Tibial nerve (tissue), 4 donors: ENCODE measurements around the gene TRPV6. TPM values are rescaled to one million over a fixed set of nuclear protein-coding genes. Genes with fewer than 3 reads are reported as not detected.

Experiments
- DNase-seq, 2 donors: peaks; one replicate each; pipeline ENCODE4 v3.0.0-alpha.2; 2019; ENCODE audit warnings: low spot score in 2 of 2
- H3K27ac ChIP-seq, 4 donors: fragments of 200-600 bp; sonication (generic) in 3 of 4; one replicate each; pipeline ENCODE4 v1.5.1; 2017 to 2019; ENCODE audit warnings: mild to moderate bottlenecking in 1 of 4
- H3K27me3 ChIP-seq, 2 donors: fragments of 200-600 bp; sonication (generic) in 1 of 2; one replicate each; pipeline versions ENCODE4 v1.5.1 to v1.6.0; 2017 to 2019
- H3K36me3 ChIP-seq, 3 donors: fragments of 200-600 bp; sonication (generic); one replicate each; pipeline ENCODE4 v1.5.1; 2018 to 2019
- H3K4me1 ChIP-seq, 4 donors: fragments of 200-600 bp; sonication (generic) in 3 of 4; one replicate each; pipeline ENCODE4 v1.5.1; 2017 to 2019
- H3K4me3 ChIP-seq, 4 donors: fragments of 200-600 bp; sonication (generic) in 3 of 4; one replicate each; pipeline ENCODE4 v1.5.1; 2017 to 2019; ENCODE audit warnings: mild to moderate bottlenecking in 1 of 4, moderate library complexity in 1 of 4
- H3K9me3 ChIP-seq, 4 donors: fragments of 200-600 bp; sonication (generic) in 3 of 4; one replicate each; pipeline ENCODE4 v1.5.1; 2017 to 2019
- CTCF ChIP-seq, 5 experiments: fragments of 200-600 bp in 3 of 5; fragments of 450-650 bp in 2 of 5; sonication (generic) in 3 of 5; IDR thresholded peaks; one replicate each; pipeline ENCODE4 v1.5.1; 2016 to 2019; ENCODE audit warnings: antibody characterized with exemption in 5 of 5, mild to moderate bottlenecking in 3 of 5, moderate library complexity in 2 of 5
- EP300 ChIP-seq, 2 donors: sonication (generic); formaldehyde crosslinking; IDR thresholded peaks; one replicate each; pipeline ENCODE4 v1.6.1; 2017; ENCODE audit warnings: antibody characterized with exemption in 2 of 2, mild to moderate bottlenecking in 1 of 2
- POLR2A ChIP-seq, 2 donors: fragments of 450-650 bp; IDR thresholded peaks; one replicate each; pipeline ENCODE4 v1.6.1; 2017; ENCODE audit warnings: antibody characterized with exemption in 2 of 2, mild to moderate bottlenecking in 2 of 2, moderate library complexity in 2 of 2
- WGBS, 2 donors: methylation state at CpG; one replicate each; pipeline ENCODE4 v1.1.5; 2018; 5-methylcytosine and 5-hydroxymethylcytosine counted together
- total RNA-seq, 4 donors: library from RNA; depleted of rRNA; stranded (reverse); fragments of >200 nt; gene quantifications; one replicate each; pipeline ENCODE4 v1.1.0, GENCODE V29; 2016

TRPV6 gene
- total RNA-seq, 4 donors from 2014 or later = under 0.01 to 0.78 (median under 0.01) TPM; not detected in 1

GRCh38 chr7:142855114-142855743 is 30.3 kb downstream of the TRPV6 start:
- Histone ChIP-seq H3K36me3 (no peaks in the 10 kb centered on the region), H3K27me3 (no peaks in the 10 kb centered on the region), H3K9me3 (no peaks in the 10 kb centered on the region), H3K27ac (peak overlapping the region; percentile 4 to 84 (median 44)), H3K4me1 (peaks cover 0 to 40% (median 11%) of the 10 kb centered on the region in 4 donors), H3K4me3 (peak overlapping the region; percentile 56 to 75 (median 70))
- DNase-seq = no peak
- TF ChIP-seq POLR2A (IDR thresholded peaks at IDR 0.05) (no peak), CTCF (IDR thresholded peaks at IDR 0.05) (peak in 1 of 5 experiments; percentile 9), EP300 (IDR thresholded peaks at IDR 0.05) (no peak)
- WGBS, 2 donors = 4 to 10% methylated on average over 12 to 38 of the region's 43 CpGs

GRCh38 chr7:142854372-142855113 is 31.0 kb downstream of the TRPV6 start, which contains the start of gene EPHB6:
TSS of gene EPHB6 (plus strand) at chr7:142855076. CDS start at chr7:142863228, 8,152 bp downstream.
- DNase-seq = peak; percentile 63 to 77
- no peak for TF ChIP-seq POLR2A (IDR thresholded peaks at IDR 0.05)
- peak in 1 of 5 experiments; percentile 7 for TF ChIP-seq CTCF (IDR thresholded peaks at IDR 0.05)
- no peak for TF ChIP-seq EP300 (IDR thresholded peaks at IDR 0.05)
- Histone ChIP-seq H3K27ac (peak within 1 kb of the TSS; percentile 11 to 84 (median 77)), H3K9me3 (no peaks in the 10 kb centered on the region), H3K27me3 (no peaks in the 10 kb centered on the region), H3K36me3 (no peaks in the 10 kb centered on the region), H3K4me3 (peak within 1 kb of the TSS; percentile 56 to 75 (median 70)), H3K4me1 (peaks cover 0 to 33% (median 11%) of the 10 kb centered on the region in 4 donors)
- 0% methylated on average over 43 to 56 of the region's 70 CpGs for WGBS, 2 donors

- 1% methylated on average over 18 to 22 of the region's 23 CpGs for WGBS, 2 donors
- H3K9me3 ChIP-seq = no peaks in the 10 kb centered on the region
- no peaks in the 10 kb centered on the region for H3K27me3 ChIP-seq
- H3K36me3 ChIP-seq = no peaks in the 10 kb centered on the region
- TF ChIP-seq CTCF (IDR thresholded peaks at IDR 0.05) (peak; percentile 75 to 87 (median 82)), EP300 (IDR thresholded peaks at IDR 0.05) (no peak), POLR2A (IDR thresholded peaks at IDR 0.05) (no peak)
- H3K4me1 ChIP-seq = peaks cover 0 to 27% (median 11%) of the 10 kb centered on the region in 4 donors
- peak overlapping the region; percentile 11 to 84 (median 77) for H3K27ac ChIP-seq
- DNase-seq = peak in 1 of 2 donors; percentile 65
- peak overlapping the region; percentile 56 to 75 (median 70) for H3K4me3 ChIP-seq
Observed at GRCh38 chr7:142853739-142854371, 31.7 kb downstream of the TRPV6 start.

GRCh38 chr7:142851919-142852318 is 33.6 kb downstream of the TRPV6 start:
- no peak for DNase-seq
- H3K27ac ChIP-seq = no peak overlapping the region
- no peaks in the 10 kb centered on the region for H3K36me3 ChIP-seq
- peaks cover 0 to 26% (median 11%) of the 10 kb centered on the region in 4 donors for H3K4me1 ChIP-seq
- TF ChIP-seq CTCF (IDR thresholded peaks at IDR 0.05) (no peak), POLR2A (IDR thresholded peaks at IDR 0.05) (no peak)
- no peak overlapping the region for H3K4me3 ChIP-seq
- H3K27me3 ChIP-seq = no peaks in the 10 kb centered on the region
- H3K9me3 ChIP-seq = no peaks in the 10 kb centered on the region
